GM13976 (cell line): Measurements from ENCODE around the gene FAM3C.
"Not testable (repeated sequence)": the region's sequence is repeated elsewhere in the genome, so short reads cannot be mapped to it uniquely, and the experiment has no call there.

Experiments
- DNase-seq: peaks from one replicate; pipeline ENCODE4 v3.0.0; 2012; ENCODE audit warnings: low spot score
- in situ Hi-C: fragments of 300-500 bp; cut with MboI; formaldehyde crosslinking; loops from one replicate; pipeline ENCODE4 v1.12.0; 2022; ENCODE audit warnings: low sequenced_read_pairs, mixed read lengths, inconsistent platforms; ENCODE audit not compliant: unreplicated experiment
- TF ChIP-seq, protein P1 (sequence below): IDR thresholded peaks from 2 replicates; pipeline ENCODE4 v1.5.1; 2012; ENCODE audit warnings: borderline replicate concordance, mild to moderate bottlenecking; ENCODE audit not compliant: insufficient read depth; ENCODE audit errors: extremely low read depth, missing control alignments, control extremely low read depth

Gene FAM3C, protein sequence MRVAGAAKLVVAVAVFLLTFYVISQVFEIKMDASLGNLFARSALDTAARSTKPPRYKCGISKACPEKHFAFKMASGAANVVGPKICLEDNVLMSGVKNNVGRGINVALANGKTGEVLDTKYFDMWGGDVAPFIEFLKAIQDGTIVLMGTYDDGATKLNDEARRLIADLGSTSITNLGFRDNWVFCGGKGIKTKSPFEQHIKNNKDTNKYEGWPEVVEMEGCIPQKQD

DNA sequence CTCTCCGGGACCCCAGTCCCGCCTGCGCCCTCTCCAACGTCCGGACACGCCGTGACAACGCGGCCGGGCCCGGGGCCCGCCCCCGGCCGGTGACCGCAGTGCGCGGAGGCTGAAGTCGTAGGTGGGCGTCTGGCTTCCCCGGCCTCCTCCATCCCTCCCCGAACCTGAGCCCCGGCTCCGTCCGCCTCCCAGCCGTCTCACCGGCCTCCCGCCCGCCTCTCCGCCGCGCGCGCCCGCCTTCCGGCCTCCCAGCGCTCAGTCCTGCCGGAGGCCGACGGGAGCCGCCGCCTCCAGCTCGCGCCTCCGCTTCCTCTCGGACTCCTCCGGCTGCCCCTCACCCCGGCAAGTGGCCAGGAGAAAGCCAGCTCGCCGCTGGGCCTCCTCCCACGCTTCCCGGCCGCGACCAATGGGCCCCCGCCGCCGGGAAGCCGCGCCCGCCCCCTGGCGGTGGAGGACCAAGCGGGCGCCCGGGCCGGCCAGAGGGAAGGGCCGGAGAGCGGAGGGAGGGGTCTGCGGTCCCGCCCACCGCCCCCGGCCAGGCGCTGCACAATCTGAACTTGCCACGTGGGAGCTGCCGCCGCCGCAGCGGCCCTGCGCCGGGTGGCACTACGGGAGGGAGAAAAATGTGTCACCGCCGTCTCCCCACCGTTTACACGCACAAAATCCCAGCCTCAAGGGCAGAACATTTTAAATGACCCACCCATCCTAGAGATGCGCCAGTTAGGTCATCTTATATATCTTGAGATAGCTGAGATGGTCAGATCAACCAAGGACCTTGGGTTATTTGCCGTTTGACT is at the start of gene FAM3C:
Gene FAM3C, minus strand, starts transcription at position 348 of the 797 bp plus-strand sequence. CDS start 13,339 bp downstream, outside the sequence.
- peak; percentile 94 for DNase-seq
- in situ Hi-C loops: no loop called here
- TF ChIP-seq, protein P1, sequence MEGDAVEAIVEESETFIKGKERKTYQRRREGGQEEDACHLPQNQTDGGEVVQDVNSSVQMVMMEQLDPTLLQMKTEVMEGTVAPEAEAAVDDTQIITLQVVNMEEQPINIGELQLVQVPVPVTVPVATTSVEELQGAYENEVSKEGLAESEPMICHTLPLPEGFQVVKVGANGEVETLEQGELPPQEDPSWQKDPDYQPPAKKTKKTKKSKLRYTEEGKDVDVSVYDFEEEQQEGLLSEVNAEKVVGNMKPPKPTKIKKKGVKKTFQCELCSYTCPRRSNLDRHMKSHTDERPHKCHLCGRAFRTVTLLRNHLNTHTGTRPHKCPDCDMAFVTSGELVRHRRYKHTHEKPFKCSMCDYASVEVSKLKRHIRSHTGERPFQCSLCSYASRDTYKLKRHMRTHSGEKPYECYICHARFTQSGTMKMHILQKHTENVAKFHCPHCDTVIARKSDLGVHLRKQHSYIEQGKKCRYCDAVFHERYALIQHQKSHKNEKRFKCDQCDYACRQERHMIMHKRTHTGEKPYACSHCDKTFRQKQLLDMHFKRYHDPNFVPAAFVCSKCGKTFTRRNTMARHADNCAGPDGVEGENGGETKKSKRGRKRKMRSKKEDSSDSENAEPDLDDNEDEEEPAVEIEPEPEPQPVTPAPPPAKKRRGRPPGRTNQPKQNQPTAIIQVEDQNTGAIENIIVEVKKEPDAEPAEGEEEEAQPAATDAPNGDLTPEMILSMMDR: peak; percentile 91

DNA sequence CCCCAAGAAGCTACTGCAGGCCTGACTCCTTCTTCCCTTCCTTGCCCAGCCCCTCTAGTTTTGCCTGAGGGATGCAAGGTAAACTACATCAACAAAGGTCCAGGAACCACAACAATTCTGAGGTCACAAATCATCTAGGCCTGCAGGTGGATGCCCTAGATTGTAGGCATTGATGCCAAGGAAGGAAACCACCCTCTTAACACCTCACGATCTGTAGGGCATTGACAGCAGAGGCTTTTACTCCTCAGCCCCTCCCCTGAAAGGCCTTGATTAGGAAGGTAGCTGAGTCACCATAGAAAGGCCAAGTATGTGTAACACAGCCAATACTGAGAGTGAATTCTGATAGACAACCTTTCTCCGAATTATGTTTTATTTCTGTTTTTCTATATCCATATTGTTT is 46.7 kb upstream of the FAM3C start:
- in situ Hi-C loops: no loop called here
- TF ChIP-seq, protein P1: no peak
- DNase-seq: no peak

DNA sequence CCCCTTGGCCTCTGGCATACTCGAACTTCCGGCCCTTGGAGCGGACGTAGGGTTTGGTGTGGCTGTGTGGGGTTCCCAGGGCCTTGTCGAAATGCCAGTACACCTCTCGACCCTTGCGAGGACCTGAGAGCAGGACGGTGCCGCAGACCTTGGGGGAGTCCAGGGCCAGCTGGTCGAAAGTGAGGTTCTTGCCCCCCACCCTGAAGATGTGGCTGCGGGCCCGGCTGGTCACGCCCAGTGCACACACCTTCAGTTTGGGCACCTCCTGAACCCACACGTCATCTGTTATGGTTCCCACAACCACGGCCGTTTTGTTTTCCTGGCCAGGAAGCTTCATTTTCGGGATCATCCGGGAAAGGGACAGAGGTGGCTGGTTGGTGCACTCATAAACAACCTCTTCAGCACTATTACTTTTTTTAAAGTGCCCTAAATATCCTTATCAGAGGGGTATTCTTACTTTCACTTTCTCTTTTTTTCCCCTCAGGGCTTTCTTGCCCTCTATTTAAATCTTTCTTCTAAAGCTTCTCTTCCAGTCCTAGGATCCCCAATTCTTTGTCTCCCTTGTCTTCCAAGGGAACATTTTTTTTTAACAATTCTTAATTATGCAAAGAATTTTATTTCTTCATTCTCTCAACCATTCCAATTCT is 44.9 kb upstream of the FAM3C start:
- DNase-seq: no peak
- TF ChIP-seq, protein P1: no peak
- in situ Hi-C loops: no loop called here

DNA sequence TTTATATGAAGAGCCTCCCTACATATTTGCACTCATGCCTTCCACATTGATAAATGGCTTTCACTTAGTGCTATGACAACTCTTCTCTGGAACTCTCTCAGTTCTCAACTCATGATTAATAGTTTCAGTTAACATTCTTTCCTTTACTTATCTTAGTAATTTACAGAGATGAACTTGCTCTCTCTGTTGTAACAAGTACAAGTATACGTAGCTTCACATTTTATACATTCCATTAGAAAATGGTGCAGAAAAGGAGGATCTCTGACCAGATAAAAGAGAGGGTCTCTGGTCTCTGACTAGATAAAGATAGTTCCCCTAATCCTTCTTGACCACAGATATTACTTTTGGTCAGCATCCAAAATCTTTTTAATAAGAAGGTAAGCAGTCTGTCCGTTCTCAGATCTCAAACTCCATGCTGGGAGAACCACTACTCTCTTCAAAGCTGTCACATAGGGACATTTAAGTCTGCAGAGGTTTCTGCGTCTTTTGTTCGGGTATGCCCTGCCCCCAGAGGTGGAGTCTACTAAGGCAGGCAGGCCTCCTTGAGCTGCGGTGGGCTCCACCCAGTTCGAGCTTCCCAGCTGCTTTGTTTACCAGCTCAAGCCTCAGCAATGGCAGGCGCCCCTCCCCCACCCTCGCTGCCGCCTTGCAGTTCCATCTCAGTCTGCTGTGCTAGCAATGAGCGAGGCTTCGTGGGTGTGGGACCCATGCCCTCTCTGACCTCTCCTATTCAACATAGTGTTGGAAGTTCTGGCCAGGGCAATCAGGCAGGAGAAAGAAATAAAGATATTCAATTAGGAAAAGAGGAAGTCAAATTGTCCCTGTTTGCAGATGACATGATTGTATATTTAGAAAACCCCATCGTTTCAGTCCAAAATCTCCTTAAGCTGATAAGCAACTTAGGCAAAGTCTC is 42.2 kb upstream of the FAM3C start:
- DNase-seq, in situ Hi-C loops: not testable (repeated sequence)

DNA sequence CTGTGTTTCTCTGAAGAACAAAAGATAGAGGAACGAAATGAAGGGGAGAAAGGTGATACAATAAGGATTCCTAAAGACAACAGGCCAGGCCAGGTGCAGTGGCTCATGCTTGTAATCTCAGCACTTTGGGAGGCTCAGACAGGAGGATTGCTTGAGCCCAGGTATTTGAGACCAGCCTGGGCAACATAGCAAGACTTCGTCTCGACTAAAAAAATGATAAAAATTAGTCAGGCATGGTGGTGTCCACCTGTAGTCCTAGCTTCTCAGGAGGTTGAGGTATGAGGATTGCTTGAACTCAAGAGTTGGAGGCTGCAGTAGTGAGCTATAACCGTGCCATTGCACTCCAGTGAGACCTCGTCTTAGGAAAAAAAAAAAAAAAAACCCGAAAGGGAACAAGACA is 41.4 kb upstream of the FAM3C start:
- in situ Hi-C loops: no loop called here
- TF ChIP-seq, protein P1: no peak
- DNase-seq: no peak

DNA sequence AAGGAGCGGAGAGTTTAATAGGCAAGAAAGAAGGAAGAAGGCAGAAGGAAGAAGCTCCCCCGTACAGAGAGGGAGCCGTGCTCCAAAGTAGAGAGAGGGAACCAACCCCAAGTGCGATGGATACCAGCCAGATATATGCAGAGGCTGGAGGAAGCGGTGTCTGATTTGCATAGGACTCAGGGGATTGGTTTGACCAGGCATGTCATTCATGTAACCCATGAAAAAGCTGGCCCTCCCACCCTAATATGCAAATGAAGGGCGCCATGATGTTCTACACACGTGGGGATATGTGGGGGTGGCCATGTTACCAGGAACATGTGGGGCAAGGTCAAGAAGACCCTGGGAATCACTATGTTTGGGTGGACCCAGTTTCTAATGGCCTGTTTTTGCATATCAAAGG is 40.6 kb upstream of the FAM3C start:
- TF ChIP-seq, protein P1: no peak
- DNase-seq: no peak
- in situ Hi-C loops: no loop called here
